Hepatocyte (in vitro differentiated cells): ENCODE data around the gene COL19A1.

ENCODE experiments used
- EZH2 ChIP-seq: fragments of 200-600 bp; sonication (generic); IDR thresholded peaks from 2 replicates; pipeline ENCODE4 v1.6.1; 2016; ENCODE audit warnings: antibody characterized with exemption, mild to moderate bottlenecking, borderline replicate concordance
- EZH2phosphoT487 ChIP-seq: fragments of 200-600 bp; sonication (generic); IDR thresholded peaks from one replicate; pipeline ENCODE4 v1.6.1; 2018; ENCODE audit warnings: antibody characterized with exemption, mild to moderate bottlenecking, low read depth, moderate library complexity; ENCODE audit not compliant: unreplicated experiment, severe bottlenecking
- TF ChIP-seq, protein P1 (sequence below): fragments of 200-600 bp; sonication (generic); IDR thresholded peaks from 2 replicates; pipeline ENCODE4 v1.5.1; 2016; ENCODE audit warnings: antibody characterized with exemption, mild to moderate bottlenecking; ENCODE audit not compliant: poor library complexity

DNA sequence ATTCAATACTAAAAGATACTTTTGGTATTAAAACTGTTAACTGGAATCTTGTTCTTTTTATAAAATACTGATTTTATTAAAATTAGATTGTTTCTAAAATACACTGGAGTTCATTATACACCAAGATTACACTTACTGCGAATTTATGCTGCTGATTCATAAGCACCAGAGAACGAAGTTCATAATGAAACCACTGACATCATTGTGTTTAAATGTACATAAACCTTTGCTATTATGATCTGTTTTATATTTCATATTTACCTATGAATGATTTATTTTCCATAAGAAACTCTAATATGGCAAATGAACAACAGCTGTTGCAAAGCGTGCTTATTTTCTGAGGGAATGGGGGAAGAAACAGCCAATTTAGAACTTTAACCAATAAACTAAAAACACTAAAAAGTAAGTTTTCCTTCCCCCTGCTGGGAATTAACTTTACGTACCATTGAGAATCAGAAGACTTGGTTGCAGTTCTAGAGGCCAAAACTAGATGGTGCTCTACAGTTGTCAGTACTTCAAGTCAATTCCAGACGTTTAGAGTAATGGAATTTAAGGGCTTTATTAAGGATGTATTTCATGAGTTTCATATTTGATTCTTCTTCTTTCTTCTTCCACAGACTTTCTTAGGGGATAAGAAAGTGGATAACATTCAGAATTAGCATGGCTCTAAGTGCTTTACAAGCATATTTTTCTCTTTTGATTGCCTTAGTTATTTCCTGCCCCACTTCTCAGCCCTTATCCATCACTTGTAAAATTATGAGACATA is 30.8 kb upstream of the COL19A1 start:
- TF ChIP-seq, protein P1, sequence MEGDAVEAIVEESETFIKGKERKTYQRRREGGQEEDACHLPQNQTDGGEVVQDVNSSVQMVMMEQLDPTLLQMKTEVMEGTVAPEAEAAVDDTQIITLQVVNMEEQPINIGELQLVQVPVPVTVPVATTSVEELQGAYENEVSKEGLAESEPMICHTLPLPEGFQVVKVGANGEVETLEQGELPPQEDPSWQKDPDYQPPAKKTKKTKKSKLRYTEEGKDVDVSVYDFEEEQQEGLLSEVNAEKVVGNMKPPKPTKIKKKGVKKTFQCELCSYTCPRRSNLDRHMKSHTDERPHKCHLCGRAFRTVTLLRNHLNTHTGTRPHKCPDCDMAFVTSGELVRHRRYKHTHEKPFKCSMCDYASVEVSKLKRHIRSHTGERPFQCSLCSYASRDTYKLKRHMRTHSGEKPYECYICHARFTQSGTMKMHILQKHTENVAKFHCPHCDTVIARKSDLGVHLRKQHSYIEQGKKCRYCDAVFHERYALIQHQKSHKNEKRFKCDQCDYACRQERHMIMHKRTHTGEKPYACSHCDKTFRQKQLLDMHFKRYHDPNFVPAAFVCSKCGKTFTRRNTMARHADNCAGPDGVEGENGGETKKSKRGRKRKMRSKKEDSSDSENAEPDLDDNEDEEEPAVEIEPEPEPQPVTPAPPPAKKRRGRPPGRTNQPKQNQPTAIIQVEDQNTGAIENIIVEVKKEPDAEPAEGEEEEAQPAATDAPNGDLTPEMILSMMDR: peak; percentile 92
- no peak for TF ChIP-seq EZH2
- TF ChIP-seq EZH2phosphoT487: no peak
